Stimulated activated CD4-positive, alpha-beta T cell treated with anti-CD3 and anti-CD28 coated beads, Interleukin-1b, Interleukin-23, amount 100 ng/mL, for 24 hours (primary cell): ENCODE measurements around the gene PPP5C.
"Not testable (repeated sequence)": the region's sequence is repeated elsewhere in the genome, so short reads cannot be mapped to it uniquely, and the experiment has no call there.

ENCODE experiments used
- DNase-seq, 4 experiments: peaks; one replicate each; pipeline ENCODE4 v3.0.0-alpha.2; 2020; ENCODE audit warnings: low read depth in 4 of 4, low spot score in 1 of 4

Gene PPP5C

GRCh38 chr19:46346821-46347571 lies at the start of gene PPP5C:
Gene PPP5C (plus strand): TSS chr19:46347087. CDS start chr19:46347097, 10 bp downstream.
- peak; percentile 72 to 87 (median 75) for DNase-seq

- no peak for DNase-seq
Measured at GRCh38 chr19:46297700-46298478, 49.0 kb upstream of the PPP5C start.

GRCh38 chr19:46298479-46299003 lies 48.3 kb upstream of the PPP5C start:
- no peak for DNase-seq

- DNase-seq: no peak
Measured at GRCh38 chr19:46299004-46299509, 47.8 kb upstream of the PPP5C start.

GRCh38 chr19:46299695-46300094 lies 47.2 kb upstream of the PPP5C start:
- DNase-seq: no peak

GRCh38 chr19:46303322-46303690 lies 43.6 kb upstream of the PPP5C start:
- no peak for DNase-seq

- no peak for DNase-seq
Measured at GRCh38 chr19:46303691-46304397, 43.0 kb upstream of the PPP5C start.

GRCh38 chr19:46306501-46306900 lies 40.4 kb upstream of the PPP5C start:
- no peak for DNase-seq

GRCh38 chr19:46308510-46308909 lies 38.4 kb upstream of the PPP5C start:
- DNase-seq: no peak

GRCh38 chr19:46309056-46309455 lies 37.8 kb upstream of the PPP5C start:
- DNase-seq: no peak

- DNase-seq: no peak
Measured at GRCh38 chr19:46311444-46311843, 35.4 kb upstream of the PPP5C start.

- DNase-seq: not testable (repeated sequence)
Measured at GRCh38 chr19:46313540-46314469, 33.1 kb upstream of the PPP5C start.

- DNase-seq: no peak
Measured at GRCh38 chr19:46317339-46317738, 29.5 kb upstream of the PPP5C start.

GRCh38 chr19:46319613-46320012 lies 27.3 kb upstream of the PPP5C start:
- no peak for DNase-seq

GRCh38 chr19:46320559-46320958 lies 26.3 kb upstream of the PPP5C start:
- DNase-seq: no peak

- DNase-seq: no peak
Measured at GRCh38 chr19:46321653-46322052, 25.2 kb upstream of the PPP5C start.

- DNase-seq: not testable (repeated sequence)
Measured at GRCh38 chr19:46323227-46323626, 23.7 kb upstream of the PPP5C start.

- no peak for DNase-seq
Measured at GRCh38 chr19:46324277-46324676, 22.6 kb upstream of the PPP5C start.

- DNase-seq: no peak
Measured at GRCh38 chr19:46326608-46327007, 20.3 kb upstream of the PPP5C start.

GRCh38 chr19:46328079-46328478 lies 18.8 kb upstream of the PPP5C start:
- DNase-seq: no peak
